WI38 (cell line): ENCODE results near the gene XKR7.

ENCODE experiments used
- H3K4me3 ChIP-seq: 2 replicates; pipeline ENCODE4 v1.5.1; 2011; ENCODE audit warnings: low read depth, mild to moderate bottlenecking, control low read depth, low read length
- CTCF ChIP-seq: IDR thresholded peaks from 2 replicates; pipeline ENCODE4 v1.5.1; 2012; ENCODE audit warnings: low read depth, mild to moderate bottlenecking, control low read depth, low read length

XKR7 gene

GRCh38 chr20:32050851-32051556 lies 83.1 kb downstream of the XKR7 start:
- TF ChIP-seq CTCF = no peak
- no peak overlapping the region for H3K4me3 ChIP-seq

- TF ChIP-seq CTCF = no peak
- no peak overlapping the region for H3K4me3 ChIP-seq
Observed at GRCh38 chr20:32051720-32052089, 83.8 kb downstream of the XKR7 start.

- no peak within 1 kb of the TSS for H3K4me3 ChIP-seq
- TF ChIP-seq CTCF = no peak
Observed at GRCh38 chr20:32052090-32052777, 84.3 kb downstream of the XKR7 start, which contains the start of gene HCK. TSS of gene HCK (plus strand) at chr20:32052242.

- no peak overlapping the region for H3K4me3 ChIP-seq
- TF ChIP-seq CTCF = no peak
Observed at GRCh38 chr20:32052778-32053362, 84.9 kb downstream of the XKR7 start.
